ENCODE results near the gene ADAMTS6. TPM values are rescaled to one million over a fixed set of nuclear protein-coding genes. Genes with fewer than 3 reads are reported as not detected.

Gene ADAMTS6
- total RNA-seq, 1 donor from 2014 or later, result 16.7 TPM

- H3K27ac Mint-ChIP-seq (ENCODE audit: unreplicated experiment), result no peak overlapping the region
- no peak overlapping the region for H3K4me3 Mint-ChIP-seq (ENCODE audit: unreplicated experiment)
- no peaks in the 10 kb centered on the region for H3K9me3 Mint-ChIP-seq (ENCODE audit: unreplicated experiment)
- no peak for DNase-seq (ENCODE audit: low spot score)
- peaks cover 4% of the 10 kb centered on the region for H3K36me3 Mint-ChIP-seq (ENCODE audit: low read depth, unreplicated experiment)
- H3K4me1 Mint-ChIP-seq (ENCODE audit: unreplicated experiment), result no peaks in the 10 kb centered on the region
- no peaks in the 10 kb centered on the region for H3K27me3 Mint-ChIP-seq (ENCODE audit: unreplicated experiment)
- TF ChIP-seq, protein P1, sequence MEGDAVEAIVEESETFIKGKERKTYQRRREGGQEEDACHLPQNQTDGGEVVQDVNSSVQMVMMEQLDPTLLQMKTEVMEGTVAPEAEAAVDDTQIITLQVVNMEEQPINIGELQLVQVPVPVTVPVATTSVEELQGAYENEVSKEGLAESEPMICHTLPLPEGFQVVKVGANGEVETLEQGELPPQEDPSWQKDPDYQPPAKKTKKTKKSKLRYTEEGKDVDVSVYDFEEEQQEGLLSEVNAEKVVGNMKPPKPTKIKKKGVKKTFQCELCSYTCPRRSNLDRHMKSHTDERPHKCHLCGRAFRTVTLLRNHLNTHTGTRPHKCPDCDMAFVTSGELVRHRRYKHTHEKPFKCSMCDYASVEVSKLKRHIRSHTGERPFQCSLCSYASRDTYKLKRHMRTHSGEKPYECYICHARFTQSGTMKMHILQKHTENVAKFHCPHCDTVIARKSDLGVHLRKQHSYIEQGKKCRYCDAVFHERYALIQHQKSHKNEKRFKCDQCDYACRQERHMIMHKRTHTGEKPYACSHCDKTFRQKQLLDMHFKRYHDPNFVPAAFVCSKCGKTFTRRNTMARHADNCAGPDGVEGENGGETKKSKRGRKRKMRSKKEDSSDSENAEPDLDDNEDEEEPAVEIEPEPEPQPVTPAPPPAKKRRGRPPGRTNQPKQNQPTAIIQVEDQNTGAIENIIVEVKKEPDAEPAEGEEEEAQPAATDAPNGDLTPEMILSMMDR (IDR thresholded peaks at IDR 0.05; ENCODE audit: unreplicated experiment), result no peak
These were observed 359.8 kb downstream of the ADAMTS6 start for GRCh38 chr5:65121880-65122436.

DNA sequence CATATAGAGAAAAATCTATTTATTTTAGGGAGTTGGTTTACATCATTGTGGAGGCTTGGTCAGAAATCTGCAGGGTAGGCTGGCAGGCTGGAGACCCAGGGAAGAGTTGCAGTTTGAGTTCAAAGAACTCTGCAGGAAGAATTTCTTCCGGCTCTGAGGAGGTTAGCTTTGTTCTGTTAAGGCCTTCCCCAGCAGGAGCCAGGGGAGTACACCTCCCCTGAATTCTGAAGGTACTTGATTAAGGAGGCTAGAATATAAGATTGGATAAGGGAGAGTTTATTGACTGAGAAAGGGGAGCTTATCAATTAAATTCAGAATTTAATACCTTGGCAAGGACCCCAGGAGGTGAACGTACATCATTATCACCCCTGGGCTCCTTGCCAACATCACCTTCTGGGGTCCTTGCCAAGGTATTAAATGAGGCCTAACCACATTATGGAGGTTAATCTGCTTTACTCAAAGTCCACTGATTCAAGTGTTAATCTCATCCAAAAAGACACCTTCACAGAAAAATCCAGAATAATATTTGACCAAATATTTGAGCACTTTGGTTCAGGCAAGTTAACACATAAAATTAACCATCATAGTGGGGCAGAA, 361.3 kb downstream of the ADAMTS6 start:
- peaks cover 4% of the 10 kb centered on the region for H3K36me3 Mint-ChIP-seq (ENCODE audit: low read depth, unreplicated experiment)

DNA sequence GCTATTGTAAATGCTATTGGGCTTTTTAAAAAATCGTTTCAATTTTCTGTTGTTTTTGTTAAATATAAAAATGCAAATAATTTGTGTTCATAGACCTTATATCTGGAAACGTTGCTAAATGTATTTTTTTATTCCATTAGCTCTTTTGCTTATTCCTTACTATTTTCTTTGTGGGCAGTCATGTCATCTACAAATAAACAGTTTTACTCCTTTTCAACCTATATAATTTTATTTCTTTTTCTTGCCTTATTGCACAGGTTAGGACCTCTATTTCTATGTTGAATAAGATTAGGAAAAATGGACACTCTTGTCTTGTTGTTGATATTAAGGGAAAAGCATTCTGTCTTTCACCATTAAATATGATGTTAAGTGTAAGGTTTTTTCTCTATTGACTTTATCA, 364.2 kb downstream of the ADAMTS6 start:
- no peak for DNase-seq (ENCODE audit: low spot score)
- Mint-ChIP-seq H3K27me3 (ENCODE audit: unreplicated experiment) (no peaks in the 10 kb centered on the region), H3K36me3 (ENCODE audit: low read depth, unreplicated experiment) (peaks cover 3% of the 10 kb centered on the region), H3K4me3 (ENCODE audit: unreplicated experiment) (no peak overlapping the region), H3K4me1 (ENCODE audit: unreplicated experiment) (no peaks in the 10 kb centered on the region), H3K27ac (ENCODE audit: unreplicated experiment) (no peak overlapping the region), H3K9me3 (ENCODE audit: unreplicated experiment) (no peaks in the 10 kb centered on the region)
- TF ChIP-seq, protein P1 (IDR thresholded peaks at IDR 0.05; ENCODE audit: unreplicated experiment), result no peak

More for the DNA sequence above, 361.3 kb downstream of the ADAMTS6 start:
- Mint-ChIP-seq H3K4me3 (ENCODE audit: unreplicated experiment) (no peak overlapping the region), H3K9me3 (ENCODE audit: unreplicated experiment) (no peaks in the 10 kb centered on the region), H3K4me1 (ENCODE audit: unreplicated experiment) (no peaks in the 10 kb centered on the region), H3K27me3 (ENCODE audit: unreplicated experiment) (no peaks in the 10 kb centered on the region), H3K27ac (ENCODE audit: unreplicated experiment) (no peak overlapping the region)
- TF ChIP-seq, protein P1 (IDR thresholded peaks at IDR 0.05; ENCODE audit: unreplicated experiment), result no peak
- DNase-seq (ENCODE audit: low spot score), result no peak

GRCh38 chr5:65113771-65114170, 367.9 kb downstream of the ADAMTS6 start:
- Mint-ChIP-seq H3K4me3 (ENCODE audit: unreplicated experiment) (no peak overlapping the region), H3K27ac (ENCODE audit: unreplicated experiment) (no peak overlapping the region), H3K9me3 (ENCODE audit: unreplicated experiment) (no peaks in the 10 kb centered on the region), H3K36me3 (ENCODE audit: low read depth, unreplicated experiment) (no peaks in the 10 kb centered on the region), H3K27me3 (ENCODE audit: unreplicated experiment) (no peaks in the 10 kb centered on the region), H3K4me1 (ENCODE audit: unreplicated experiment) (no peaks in the 10 kb centered on the region)
- DNase-seq (ENCODE audit: low spot score), result no peak
- TF ChIP-seq, protein P1 (IDR thresholded peaks at IDR 0.05; ENCODE audit: unreplicated experiment), result no peak

- DNase-seq (ENCODE audit: low spot score), result no peak
- H3K4me1 Mint-ChIP-seq (ENCODE audit: unreplicated experiment), result no peaks in the 10 kb centered on the region
- TF ChIP-seq, protein P1 (IDR thresholded peaks at IDR 0.05; ENCODE audit: unreplicated experiment), result no peak
- H3K4me3 Mint-ChIP-seq (ENCODE audit: unreplicated experiment), result no peak overlapping the region
- no peak overlapping the region for H3K27ac Mint-ChIP-seq (ENCODE audit: unreplicated experiment)
- no peaks in the 10 kb centered on the region for H3K27me3 Mint-ChIP-seq (ENCODE audit: unreplicated experiment)
- peaks cover 4% of the 10 kb centered on the region for H3K36me3 Mint-ChIP-seq (ENCODE audit: low read depth, unreplicated experiment)
- H3K9me3 Mint-ChIP-seq (ENCODE audit: unreplicated experiment), result no peaks in the 10 kb centered on the region
These were observed 369.6 kb downstream of the ADAMTS6 start for GRCh38 chr5:65111961-65112658.
